Fibroblast of lung (primary cell): Measurements from ENCODE around the gene CC2D1B.

Experiments
- EZH2 ChIP-seq: IDR thresholded peaks from 2 replicates; pipeline ENCODE4 v1.5.1; 2012; ENCODE audit warnings: low read length, control low read depth, mild to moderate bottlenecking; ENCODE audit errors: missing control alignments
- TF ChIP-seq, protein P1 (sequence below), 2 donors: IDR thresholded peaks in 1 of 2; conservative IDR thresholded peaks in 1 of 2; 1 replicate in 1 of 2; 2 replicates in 1 of 2; pipeline ENCODE4 v1.5.1; 2011 to 2012; ENCODE audit warnings: low read length in 2 of 2, control low read depth in 1 of 2, inconsistent platforms in 1 of 2, low read depth in 1 of 2, mild to moderate bottlenecking in 1 of 2

GRCh38 chr1:52402860-52403240, 36.8 kb upstream of the CC2D1B start:
- TF ChIP-seq, protein P1, sequence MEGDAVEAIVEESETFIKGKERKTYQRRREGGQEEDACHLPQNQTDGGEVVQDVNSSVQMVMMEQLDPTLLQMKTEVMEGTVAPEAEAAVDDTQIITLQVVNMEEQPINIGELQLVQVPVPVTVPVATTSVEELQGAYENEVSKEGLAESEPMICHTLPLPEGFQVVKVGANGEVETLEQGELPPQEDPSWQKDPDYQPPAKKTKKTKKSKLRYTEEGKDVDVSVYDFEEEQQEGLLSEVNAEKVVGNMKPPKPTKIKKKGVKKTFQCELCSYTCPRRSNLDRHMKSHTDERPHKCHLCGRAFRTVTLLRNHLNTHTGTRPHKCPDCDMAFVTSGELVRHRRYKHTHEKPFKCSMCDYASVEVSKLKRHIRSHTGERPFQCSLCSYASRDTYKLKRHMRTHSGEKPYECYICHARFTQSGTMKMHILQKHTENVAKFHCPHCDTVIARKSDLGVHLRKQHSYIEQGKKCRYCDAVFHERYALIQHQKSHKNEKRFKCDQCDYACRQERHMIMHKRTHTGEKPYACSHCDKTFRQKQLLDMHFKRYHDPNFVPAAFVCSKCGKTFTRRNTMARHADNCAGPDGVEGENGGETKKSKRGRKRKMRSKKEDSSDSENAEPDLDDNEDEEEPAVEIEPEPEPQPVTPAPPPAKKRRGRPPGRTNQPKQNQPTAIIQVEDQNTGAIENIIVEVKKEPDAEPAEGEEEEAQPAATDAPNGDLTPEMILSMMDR (conservative IDR thresholded peaks at IDR 0.05 in 1 of 2, IDR thresholded peaks at IDR 0.05 in 1 of 2; ENCODE audit: low read depth in 1 of 2, low read length in 2 of 2), result no peak
- TF ChIP-seq EZH2, result no peak
